Measurements from ENCODE around the gene HUS1.
"Not testable (repeated sequence)": the region's sequence is repeated elsewhere in the genome, so short reads cannot be mapped to it uniquely, and the experiment has no call there.

DNA sequence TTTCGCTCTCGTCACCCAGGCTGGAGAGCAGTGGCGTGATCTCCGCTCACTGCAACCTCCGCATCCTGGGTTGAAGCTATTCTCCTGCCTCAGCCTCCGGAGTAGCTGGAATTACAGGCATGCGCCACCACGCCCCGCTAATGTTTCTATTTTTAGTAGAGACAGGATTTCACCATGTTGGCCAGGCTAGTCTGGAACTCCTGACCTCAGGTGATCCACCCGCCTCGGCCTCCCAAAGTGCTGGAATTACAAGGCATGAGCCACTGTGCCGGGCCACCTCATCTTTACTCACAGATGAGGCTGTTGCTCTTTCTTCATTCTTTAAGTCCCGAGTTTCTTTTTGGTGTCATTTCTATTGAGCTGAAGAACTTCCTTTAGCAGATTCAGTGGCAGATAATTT, 20.7 kb upstream of the HUS1 start:
- TF ChIP-seq, protein P1, sequence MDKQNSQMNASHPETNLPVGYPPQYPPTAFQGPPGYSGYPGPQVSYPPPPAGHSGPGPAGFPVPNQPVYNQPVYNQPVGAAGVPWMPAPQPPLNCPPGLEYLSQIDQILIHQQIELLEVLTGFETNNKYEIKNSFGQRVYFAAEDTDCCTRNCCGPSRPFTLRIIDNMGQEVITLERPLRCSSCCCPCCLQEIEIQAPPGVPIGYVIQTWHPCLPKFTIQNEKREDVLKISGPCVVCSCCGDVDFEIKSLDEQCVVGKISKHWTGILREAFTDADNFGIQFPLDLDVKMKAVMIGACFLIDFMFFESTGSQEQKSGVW (CRISPR knock-in tag; IDR thresholded peaks at IDR 0.05; ENCODE audit: borderline replicate concordance) = not testable (repeated sequence)
- not testable (repeated sequence) for TF ChIP-seq SP4 (CRISPR knock-in tag; IDR thresholded peaks at IDR 0.05); SP1 (IDR thresholded peaks at IDR 0.05); SP1 (CRISPR knock-in tag; IDR thresholded peaks at IDR 0.05); GLMP (CRISPR knock-in tag; IDR thresholded peaks at IDR 0.05; ENCODE audit: borderline replicate concordance); TARDBP (CRISPR knock-in tag; IDR thresholded peaks at IDR 0.05)
- TF ChIP-seq, protein P2, sequence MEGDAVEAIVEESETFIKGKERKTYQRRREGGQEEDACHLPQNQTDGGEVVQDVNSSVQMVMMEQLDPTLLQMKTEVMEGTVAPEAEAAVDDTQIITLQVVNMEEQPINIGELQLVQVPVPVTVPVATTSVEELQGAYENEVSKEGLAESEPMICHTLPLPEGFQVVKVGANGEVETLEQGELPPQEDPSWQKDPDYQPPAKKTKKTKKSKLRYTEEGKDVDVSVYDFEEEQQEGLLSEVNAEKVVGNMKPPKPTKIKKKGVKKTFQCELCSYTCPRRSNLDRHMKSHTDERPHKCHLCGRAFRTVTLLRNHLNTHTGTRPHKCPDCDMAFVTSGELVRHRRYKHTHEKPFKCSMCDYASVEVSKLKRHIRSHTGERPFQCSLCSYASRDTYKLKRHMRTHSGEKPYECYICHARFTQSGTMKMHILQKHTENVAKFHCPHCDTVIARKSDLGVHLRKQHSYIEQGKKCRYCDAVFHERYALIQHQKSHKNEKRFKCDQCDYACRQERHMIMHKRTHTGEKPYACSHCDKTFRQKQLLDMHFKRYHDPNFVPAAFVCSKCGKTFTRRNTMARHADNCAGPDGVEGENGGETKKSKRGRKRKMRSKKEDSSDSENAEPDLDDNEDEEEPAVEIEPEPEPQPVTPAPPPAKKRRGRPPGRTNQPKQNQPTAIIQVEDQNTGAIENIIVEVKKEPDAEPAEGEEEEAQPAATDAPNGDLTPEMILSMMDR (CRISPR knock-in tag; IDR thresholded peaks at IDR 0.05) = not testable (repeated sequence)
